Upper lobe of right lung (tissue), 1 donor: ENCODE measurements around the gene ABI1. TPM values are rescaled to one million over a fixed set of nuclear protein-coding genes. Genes with fewer than 3 reads are reported as not detected.

Experiments
- ATAC-seq: fragments of 200-7000 bp; cut with Tn5 transposase; one replicate; pipeline ENCODE4 v1.9.1; 2020; ENCODE audit warnings: mild to moderate bottlenecking, moderate library complexity
- DNase-seq: peaks from one replicate; pipeline ENCODE4 v3.0.0-alpha.2; 2020
- H3K27ac ChIP-seq: fragments of 200-600 bp; one replicate; pipeline ENCODE4 v1.8.0; 2022
- H3K27me3 ChIP-seq: fragments of 200-600 bp; one replicate; pipeline ENCODE4 v1.8.0; 2022; ENCODE audit warnings: mild to moderate bottlenecking
- H3K36me3 ChIP-seq: fragments of 200-600 bp; one replicate; pipeline ENCODE4 v1.8.0; 2022
- H3K4me1 ChIP-seq: fragments of 200-600 bp; one replicate; pipeline ENCODE4 v1.8.0; 2022
- H3K4me3 ChIP-seq: fragments of 200-600 bp; one replicate; pipeline ENCODE4 v1.8.0; 2022; ENCODE audit warnings: mild to moderate bottlenecking
- H3K9me3 ChIP-seq: fragments of 200-600 bp; one replicate; pipeline ENCODE4 v1.8.0; 2022
- intact Hi-C: fragments of 100-400 bp; cut with DNase I; formaldehyde crosslinking; loops from one replicate; pipeline ENCODE4 v1.11.0; 2022
- total RNA-seq: library from RNA; stranded (reverse); fragmentation: NEBNext Ultra II Directional; extraction: Animal tissue kit (Norgen Biotek cat#: 25700); gene quantifications from one replicate; pipeline ENCODE4 v1.2.1, GENCODE V29; 2021
- TF ChIP-seq, protein P1 (sequence below): fragments of 200-600 bp; IDR thresholded peaks from one replicate; pipeline ENCODE4 v1.8.0; 2022; ENCODE audit warnings: antibody characterized with exemption
- donor health status: DM: no; HTN: yes; CAD: no; lungs with severe emphysema.

ABI1 gene
- total RNA-seq, 1 donor from 2014 or later: 52.4 TPM

DNA sequence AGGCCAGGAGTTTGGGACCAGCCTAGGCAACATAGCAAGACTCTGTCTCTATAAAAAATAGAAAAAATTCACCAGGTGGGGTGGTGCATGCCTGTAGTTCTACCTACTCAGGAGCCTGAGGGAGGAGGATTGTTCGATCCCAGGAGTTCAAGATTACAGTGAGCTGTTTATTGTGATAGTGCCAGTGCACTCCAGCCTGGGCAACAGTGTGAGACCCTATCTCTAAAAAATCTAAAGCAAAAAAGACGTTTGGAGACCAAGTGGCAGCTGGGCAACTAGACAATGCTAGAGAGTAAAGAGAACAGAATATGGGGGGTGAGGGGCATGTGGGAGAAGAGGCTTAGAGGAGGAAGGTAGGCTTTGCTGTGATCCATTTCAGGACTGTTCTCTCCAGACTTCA lies 161.8 kb downstream of the ABI1 start:
- ATAC-seq (no peak), DNase-seq (no peak)
- TF ChIP-seq, protein P1, sequence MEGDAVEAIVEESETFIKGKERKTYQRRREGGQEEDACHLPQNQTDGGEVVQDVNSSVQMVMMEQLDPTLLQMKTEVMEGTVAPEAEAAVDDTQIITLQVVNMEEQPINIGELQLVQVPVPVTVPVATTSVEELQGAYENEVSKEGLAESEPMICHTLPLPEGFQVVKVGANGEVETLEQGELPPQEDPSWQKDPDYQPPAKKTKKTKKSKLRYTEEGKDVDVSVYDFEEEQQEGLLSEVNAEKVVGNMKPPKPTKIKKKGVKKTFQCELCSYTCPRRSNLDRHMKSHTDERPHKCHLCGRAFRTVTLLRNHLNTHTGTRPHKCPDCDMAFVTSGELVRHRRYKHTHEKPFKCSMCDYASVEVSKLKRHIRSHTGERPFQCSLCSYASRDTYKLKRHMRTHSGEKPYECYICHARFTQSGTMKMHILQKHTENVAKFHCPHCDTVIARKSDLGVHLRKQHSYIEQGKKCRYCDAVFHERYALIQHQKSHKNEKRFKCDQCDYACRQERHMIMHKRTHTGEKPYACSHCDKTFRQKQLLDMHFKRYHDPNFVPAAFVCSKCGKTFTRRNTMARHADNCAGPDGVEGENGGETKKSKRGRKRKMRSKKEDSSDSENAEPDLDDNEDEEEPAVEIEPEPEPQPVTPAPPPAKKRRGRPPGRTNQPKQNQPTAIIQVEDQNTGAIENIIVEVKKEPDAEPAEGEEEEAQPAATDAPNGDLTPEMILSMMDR: no peak
- Histone ChIP-seq H3K36me3 (no peaks in the 10 kb centered on the region), H3K27ac (no peak overlapping the region), H3K4me3 (peak overlapping the region; percentile 96), H3K27me3 (peaks cover under 1% of the 10 kb centered on the region), H3K4me1 (peaks cover 14% of the 10 kb centered on the region), H3K9me3 (no peaks in the 10 kb centered on the region)
- intact Hi-C loops: no loop called here

DNA sequence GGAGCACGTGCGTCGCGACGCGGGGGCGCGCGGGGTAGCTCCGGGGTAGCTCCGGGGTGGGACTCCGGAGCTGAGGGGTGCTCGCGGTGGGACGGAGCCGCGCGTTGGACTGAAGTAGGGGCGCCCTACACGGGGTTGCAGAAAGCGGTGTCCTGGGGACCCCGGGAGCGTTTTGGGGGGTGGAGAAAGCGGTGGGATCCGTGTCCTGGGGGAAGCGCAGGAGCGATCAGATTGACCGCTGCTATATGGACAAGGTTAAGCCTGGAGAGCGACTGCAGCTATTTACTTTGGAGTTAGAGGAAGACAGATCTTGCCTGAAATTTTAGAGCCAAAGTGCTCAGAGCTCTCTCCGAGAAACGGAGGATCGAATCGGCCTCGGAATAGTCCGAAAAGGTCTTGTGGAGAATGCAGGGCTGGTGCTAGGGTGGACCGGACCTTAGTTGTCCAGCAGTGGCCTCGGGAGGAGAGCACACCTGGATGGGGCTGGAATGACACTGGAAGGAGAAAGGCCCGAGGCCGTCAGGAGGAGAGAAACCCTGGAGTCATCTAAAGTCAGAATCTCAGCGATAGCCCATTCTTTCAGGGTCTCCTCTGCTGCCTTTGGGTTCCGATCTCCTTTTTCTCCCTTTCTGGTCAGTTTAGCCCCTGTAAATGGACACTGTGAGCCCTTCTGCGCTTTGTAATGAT lies 162.7 kb downstream of the ABI1 start:
- ATAC-seq: no peak
- TF ChIP-seq, protein P1: no peak
- H3K4me1 ChIP-seq: peaks cover 14% of the 10 kb centered on the region
- peak overlapping the region; percentile 97 for H3K27ac ChIP-seq
- no peak for DNase-seq
- H3K27me3 ChIP-seq: peaks cover 8% of the 10 kb centered on the region
- H3K9me3 ChIP-seq: no peaks in the 10 kb centered on the region
- no peaks in the 10 kb centered on the region for H3K36me3 ChIP-seq
- intact Hi-C loops: no loop called here
- peak overlapping the region; percentile 96 for H3K4me3 ChIP-seq

DNA sequence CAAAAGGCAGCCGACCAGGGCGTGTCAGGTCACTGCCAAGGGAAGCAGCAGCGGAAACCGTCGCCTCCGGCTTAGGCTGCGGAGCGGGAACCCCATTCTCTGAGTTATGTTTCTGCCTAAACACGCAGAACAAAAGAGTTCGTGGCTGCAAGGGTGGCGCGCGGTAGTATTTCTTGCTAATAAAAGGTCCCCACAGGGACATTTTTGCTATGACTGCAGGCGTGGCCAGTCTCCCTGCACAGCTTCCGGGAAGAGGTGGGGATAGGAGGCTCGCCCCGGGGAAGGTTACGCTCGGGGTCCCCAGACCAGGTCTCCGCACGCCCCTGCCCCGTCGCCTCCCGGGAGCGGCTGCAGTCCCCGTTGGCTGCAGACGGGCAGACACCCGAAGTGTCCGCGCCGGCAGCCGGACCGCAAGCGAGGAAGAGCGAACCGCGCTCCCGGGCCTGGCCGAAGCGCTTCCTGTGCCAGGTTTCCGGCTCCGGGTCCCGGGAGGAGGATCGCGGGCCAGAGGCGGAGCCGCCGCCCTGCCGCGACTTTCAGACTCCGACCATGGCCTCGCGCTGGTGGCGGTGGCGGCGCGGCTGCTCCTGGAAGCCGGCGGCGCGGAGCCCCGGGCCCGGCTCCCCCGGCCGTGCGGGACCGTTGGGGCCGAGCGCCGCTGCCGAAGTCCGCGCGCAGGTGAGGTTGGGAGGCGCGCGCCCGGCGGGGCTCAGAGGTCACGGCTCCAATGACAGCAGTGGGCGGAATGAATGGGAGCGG lies 163.4 kb downstream of the ABI1 start, which contains the start of gene PDSS1:
Gene PDSS1 (plus strand): TSS at position 539 of the 759 bp plus-strand sequence. CDS start 11 bp downstream, at position 550.
- TF ChIP-seq, protein P1: no peak
- Histone ChIP-seq H3K27ac (peak within 1 kb of the TSS; percentile 97), H3K36me3 (no peaks in the 10 kb centered on the region), H3K4me1 (peaks cover 14% of the 10 kb centered on the region), H3K9me3 (no peaks in the 10 kb centered on the region), H3K4me3 (peak within 1 kb of the TSS; percentile 96), H3K27me3 (peaks cover 10% of the 10 kb centered on the region)
- DNase-seq: peak; percentile 90
- intact Hi-C loops: no loop called here
- peak; percentile 96 for ATAC-seq

DNA sequence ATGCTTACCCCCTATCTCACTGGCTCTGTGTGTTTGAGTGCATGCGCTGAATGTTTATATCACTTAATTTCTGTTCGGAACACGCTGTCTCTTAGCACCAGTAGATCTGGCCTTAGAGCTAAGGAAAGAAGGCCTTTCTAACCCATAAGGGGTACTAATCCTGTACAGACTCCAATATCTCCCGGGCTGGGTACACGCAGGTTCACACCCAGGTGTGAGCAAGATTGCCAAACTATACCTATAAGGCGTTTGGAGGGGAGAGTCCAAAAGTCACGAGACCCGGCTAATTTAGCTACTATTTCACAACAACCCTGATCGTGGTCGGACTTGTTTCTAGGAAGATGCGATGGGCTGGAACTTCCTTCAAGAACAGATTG lies 164.0 kb downstream of the ABI1 start:
- Histone ChIP-seq H3K36me3 (no peaks in the 10 kb centered on the region), H3K27me3 (peaks cover 10% of the 10 kb centered on the region), H3K4me1 (peaks cover 14% of the 10 kb centered on the region), H3K9me3 (no peaks in the 10 kb centered on the region), H3K4me3 (peak overlapping the region; percentile 96), H3K27ac (peak overlapping the region; percentile 97)
- ATAC-seq (no peak), DNase-seq (no peak)
- intact Hi-C loops: no loop called here
- TF ChIP-seq, protein P1: no peak

Other genes starting within 250 kb of the ABI1 start
- 6.2 TPM for gene PDSS1, start 163.3 kb downstream of the ABI1 start, total RNA-seq
- gene ANKRD26, start 239.5 kb upstream of the ABI1 start, total RNA-seq: 6.7 TPM